Posterior vena cava (tissue), 2 donors: ENCODE measurements around the gene FLRT2. TPM values are rescaled to one million over a fixed set of nuclear protein-coding genes. Genes with fewer than 3 reads are reported as not detected.

ENCODE experiments used
- DNase-seq: peaks from one replicate; pipeline ENCODE4 v3.0.0-alpha.2; 2020; ENCODE audit warnings: low spot score
- intact Hi-C, 2 donors: fragments of 100-400 bp; cut with DNase I; formaldehyde crosslinking; loops; one replicate each; pipeline versions ENCODE4 v1.14.1 to v1.14.2; 2022 to 2023
- total RNA-seq, 2 donors: library from RNA; stranded (reverse); fragmentation: NEBNext Ultra II Directional; extraction: Animal tissue kit (Norgen Biotek cat#: 25700); gene quantifications; one replicate each; pipeline ENCODE4 v1.2.1, GENCODE V29; 2021
- donor health status: DM: yes; HTN: yes; CAD: no.
- donor health status: DM: yes; HTN: yes; CAD: no.

Gene FLRT2
- total RNA-seq, 2 donors from 2014 or later = 16.1 to 59.6 TPM

DNA sequence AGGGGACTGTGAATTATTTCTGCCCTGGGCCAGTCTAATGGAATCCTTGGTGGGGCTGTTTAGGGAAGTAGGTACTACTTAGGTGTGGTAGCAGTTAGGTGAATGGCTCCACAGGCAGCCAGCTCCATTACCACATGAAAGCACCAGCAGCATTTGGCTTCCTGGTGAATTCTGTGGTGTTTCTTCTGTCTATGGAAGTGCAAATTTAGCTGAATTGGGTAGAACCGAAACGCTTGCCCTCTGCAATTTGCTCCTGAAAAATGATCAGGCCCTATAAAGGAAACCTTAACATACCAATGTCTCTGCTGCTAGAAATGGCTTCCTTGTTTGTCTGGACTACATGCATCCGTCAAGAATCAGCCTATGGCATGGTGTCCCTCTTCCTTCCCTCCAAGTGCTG lies 16.4 kb downstream of the FLRT2 start:
- intact Hi-C loops = no loop called here

GRCh38 chr14:85549697-85550096 lies 19.8 kb downstream of the FLRT2 start:
- intact Hi-C loops = no loop called here
- no peak for DNase-seq

More for the DNA sequence above, 16.4 kb downstream of the FLRT2 start:
- no peak for DNase-seq

GRCh38 chr14:85554106-85554505 lies 24.2 kb downstream of the FLRT2 start:
- intact Hi-C loops = no loop called here
- no peak for DNase-seq

DNA sequence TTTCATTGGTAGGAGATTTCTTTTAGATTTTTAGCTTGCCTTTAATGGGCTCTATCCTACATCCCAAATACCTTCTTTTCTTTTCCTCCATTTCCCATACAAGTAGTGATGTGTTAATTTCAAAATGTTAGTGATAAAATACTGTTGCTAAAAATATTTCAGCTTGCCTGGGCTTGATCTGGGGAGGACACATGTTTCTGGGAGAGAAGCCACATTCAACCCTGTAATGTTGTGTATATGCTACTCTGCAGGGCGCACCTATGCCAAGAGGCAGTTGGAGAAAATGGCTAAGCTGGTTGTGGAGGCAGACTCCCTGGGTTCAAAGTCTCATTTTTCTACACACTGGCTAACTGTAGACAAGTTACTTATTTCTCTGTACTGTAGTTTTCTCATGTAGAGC lies 26.3 kb downstream of the FLRT2 start:
- intact Hi-C loops = no loop called here

GRCh38 chr14:85558505-85558904 lies 28.6 kb downstream of the FLRT2 start:
- no peak for DNase-seq
- intact Hi-C loops = no loop called here

More for the DNA sequence above, 26.3 kb downstream of the FLRT2 start:
- DNase-seq = no peak

DNA sequence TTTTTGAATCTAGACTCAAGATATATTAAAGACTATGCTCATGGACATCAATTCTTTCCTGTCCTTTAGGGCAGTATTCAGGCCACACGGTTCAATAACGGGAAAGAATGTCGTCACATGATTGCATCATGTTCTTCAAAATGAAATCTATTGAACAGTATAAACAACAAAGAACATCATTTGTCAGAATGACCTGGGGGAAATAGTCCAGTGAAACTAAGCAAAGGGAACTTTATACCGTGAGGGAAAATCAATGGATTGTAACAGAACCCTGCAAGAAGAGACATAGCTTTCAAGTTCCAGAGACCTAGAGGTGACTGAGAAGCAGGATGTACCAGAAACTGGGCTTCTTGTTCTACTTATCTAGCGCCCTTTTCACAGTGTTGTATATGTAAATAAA lies 32.7 kb downstream of the FLRT2 start:
- DNase-seq = no peak
- intact Hi-C loops = no loop called here

GRCh38 chr14:85564841-85565527 lies 35.0 kb downstream of the FLRT2 start:
- DNase-seq = no peak
- intact Hi-C loops = no loop called here

DNA sequence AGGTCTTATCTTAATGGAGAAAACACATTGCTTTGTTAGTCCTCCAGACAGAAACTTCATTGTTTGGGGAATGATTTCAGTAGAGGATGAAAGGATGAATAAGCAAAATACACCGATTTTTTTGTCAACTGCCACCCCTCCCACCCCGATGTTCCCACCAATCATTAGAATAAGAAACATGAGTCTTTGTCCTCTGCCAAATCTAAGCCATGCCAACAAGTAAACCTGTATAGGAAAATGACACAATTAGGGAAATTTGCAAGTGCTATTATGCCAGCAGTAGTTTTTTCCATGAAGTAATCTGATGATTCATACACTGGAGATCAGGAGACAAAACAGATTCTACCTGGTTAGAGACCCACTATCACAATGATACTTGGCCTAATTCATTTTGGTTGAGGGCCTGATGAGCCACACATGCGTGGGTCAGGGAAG lies 35.9 kb downstream of the FLRT2 start:
- intact Hi-C loops = no loop called here
- DNase-seq = no peak

DNA sequence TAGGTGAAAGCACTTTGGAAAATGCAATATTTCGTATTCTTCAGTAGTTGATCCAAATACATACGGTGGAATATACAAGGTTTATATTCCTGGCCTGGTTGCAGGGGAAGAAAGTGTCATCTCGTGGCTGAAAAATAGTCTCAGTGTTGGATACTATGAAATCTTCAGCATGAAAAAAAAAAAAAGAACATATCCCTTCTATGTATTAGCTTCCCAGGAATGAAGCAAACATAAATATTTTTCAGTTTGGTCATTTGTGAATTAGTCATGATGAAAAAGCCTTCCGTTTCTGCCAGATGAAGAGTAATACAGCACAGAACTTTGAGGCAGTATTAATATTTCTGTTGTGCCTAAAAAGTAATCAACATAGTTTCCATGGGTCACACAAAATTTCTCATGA lies 36.7 kb downstream of the FLRT2 start:
- no peak for DNase-seq
- intact Hi-C loops = no loop called here

DNA sequence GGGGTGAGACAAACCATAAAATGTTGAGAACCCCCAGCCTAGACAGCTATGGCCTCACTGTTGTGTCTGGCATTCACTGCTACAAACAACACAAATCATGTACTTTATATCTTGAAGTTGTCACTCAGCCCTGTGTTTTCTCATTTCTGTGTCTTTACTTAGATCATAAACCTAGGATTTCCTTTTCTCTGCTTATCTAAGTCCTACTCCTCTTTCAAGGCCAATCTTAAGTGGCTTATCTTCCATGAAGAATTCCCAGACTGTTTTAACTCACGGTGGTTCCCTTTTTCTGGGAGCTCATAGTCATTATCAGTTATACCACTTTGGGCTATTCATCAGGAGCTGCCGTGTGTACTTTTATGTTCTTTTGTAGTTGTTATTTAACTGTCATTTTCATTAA lies 42.1 kb downstream of the FLRT2 start:
- intact Hi-C loops = no loop called here
- no peak for DNase-seq

DNA sequence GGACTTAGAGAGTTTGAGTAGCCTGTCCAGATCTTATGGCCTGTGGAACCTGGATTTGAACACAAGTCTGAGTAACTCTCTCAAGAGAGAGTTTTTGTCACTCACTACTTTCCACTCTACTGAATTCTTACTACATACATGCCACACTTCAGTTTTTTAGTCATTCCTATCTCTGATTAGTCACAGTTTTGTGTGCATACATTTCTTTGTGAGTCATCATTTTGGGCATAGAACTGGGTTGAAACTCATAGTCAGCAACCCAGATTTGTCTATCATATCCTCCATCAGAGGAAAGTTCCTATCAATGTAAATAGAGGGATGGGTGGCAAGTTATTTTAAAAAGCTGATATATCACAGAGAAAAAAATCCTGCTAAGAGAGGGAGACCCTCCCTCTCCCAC lies 42.9 kb downstream of the FLRT2 start:
- intact Hi-C loops = no loop called here
- no peak for DNase-seq

DNA sequence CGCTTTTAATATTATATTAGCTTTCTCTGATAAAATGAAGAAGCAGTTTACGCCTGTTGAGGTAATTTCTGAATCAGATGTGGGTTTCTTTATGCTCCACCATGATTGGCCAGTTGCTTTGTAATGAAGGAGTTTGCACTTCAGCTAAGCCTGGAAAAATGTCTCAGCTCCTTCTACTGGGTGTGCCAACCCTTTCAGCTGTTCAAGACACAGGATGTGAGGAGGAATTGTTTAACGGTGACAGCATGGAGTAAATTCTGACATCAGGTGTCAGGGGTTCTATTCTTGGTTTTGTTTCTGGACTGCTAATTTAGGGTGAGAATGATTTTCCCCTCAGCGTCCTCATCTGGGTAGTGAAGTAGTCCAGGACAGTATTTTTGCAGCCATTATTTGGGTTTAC lies 43.5 kb downstream of the FLRT2 start:
- no peak for DNase-seq
- intact Hi-C loops = no loop called here

DNA sequence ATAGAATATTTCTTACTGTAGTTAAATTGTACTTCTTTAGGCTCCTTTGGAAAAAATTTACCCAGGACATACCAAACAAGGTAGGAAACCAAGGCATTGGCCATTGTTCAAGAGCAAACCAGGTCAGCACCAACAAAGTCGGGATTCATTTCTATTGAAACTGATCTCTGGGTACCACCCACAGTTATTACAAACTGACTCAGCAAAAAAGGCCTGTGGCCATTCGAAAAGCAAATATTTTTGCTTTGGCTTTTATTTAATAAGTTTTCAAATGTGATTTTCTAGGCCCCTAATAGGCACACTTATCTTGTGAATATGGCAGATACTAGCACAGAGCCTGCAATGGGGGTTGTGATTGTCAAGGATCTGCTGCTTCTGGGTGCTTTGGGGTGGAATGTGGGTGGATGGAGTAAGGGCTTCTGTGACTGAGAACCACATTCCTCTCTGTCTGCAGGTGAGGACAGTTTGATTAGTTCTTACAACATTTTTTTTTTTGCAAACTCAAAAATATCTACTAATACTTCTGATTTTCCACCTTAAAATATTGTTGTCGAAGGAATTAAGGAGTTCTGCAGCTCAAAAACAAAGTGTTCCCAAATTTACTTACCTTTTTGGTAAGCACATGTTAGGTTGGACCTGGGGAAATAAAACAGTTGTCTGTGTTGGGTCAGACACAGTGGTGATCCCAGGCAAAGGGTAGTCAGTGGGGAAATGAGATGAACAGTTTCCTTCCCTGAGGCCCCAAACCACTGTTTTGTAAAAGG lies 45.1 kb downstream of the FLRT2 start:
- intact Hi-C loops = no loop called here
- DNase-seq = no peak

- DNase-seq = no peak
- intact Hi-C loops = no loop called here
These were observed 45.6 kb downstream of the FLRT2 start for GRCh38 chr14:85575617-85575898.

GRCh38 chr14:85576218-85576617 lies 46.3 kb downstream of the FLRT2 start:
- intact Hi-C loops = no loop called here
- DNase-seq = no peak

GRCh38 chr14:85576848-85577542 lies 47.1 kb downstream of the FLRT2 start:
- DNase-seq = no peak
- intact Hi-C loops = no loop called here

- DNase-seq = no peak
- intact Hi-C loops = no loop called here
These were observed 47.7 kb downstream of the FLRT2 start for GRCh38 chr14:85577543-85578114.

GRCh38 chr14:85578357-85578756 lies 48.4 kb downstream of the FLRT2 start:
- no peak for DNase-seq
- intact Hi-C loops = no loop called here

DNA sequence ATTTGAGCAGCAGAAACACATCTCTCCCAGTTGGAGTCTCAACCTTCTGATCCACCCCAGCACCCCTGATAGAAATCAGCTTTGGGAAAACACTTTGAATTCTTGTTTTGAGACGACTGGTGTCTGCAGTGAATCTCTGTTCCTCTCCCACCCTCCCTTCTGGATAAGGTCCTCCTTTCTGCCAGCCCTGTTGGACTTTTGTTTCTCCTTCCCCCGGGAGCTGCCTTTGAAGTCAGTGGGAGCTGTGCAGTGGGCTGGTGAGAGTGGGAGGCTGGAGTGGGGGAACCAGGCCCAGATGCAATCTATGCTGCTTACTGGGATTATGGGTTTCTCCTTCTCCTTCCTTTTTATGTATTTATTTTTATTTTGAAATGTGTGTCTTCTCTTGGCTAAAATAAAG lies 49.0 kb downstream of the FLRT2 start:
- intact Hi-C loops = no loop called here
- no peak for DNase-seq

DNA sequence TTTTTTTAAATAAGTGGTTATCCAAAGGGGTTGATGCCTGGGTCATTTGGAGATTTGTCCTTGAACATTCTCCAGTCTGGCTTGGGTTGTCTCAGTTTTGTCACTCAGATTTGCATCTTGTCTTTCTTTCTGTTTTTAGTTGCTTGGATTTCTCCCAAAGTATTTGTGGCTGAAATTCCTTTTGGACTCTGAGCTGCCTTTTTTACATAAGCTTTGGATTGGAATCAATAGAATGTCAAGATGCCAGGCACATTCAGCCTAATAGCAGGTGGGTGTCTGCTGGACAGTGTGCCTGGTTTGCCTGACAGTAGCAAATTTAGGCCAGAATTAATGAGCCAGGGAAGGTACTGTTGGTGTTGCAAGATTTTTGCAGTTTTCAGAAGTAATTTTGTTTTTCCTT lies 50.0 kb downstream of the FLRT2 start:
- intact Hi-C loops = no loop called here
- DNase-seq = no peak
